ENCODE data around the gene PREX1. TPM values are rescaled to one million over a fixed set of nuclear protein-coding genes. Genes with fewer than 3 reads are reported as not detected.
"Not testable (repeated sequence)": the region's sequence is repeated elsewhere in the genome, so short reads cannot be mapped to it uniquely, and the experiment has no call there.

PREX1 gene
- total RNA-seq, 1 experiment from 2014 or later = 34.3 TPM

- H3K36me3 ChIP-seq = no peaks in the 10 kb centered on the region
- DNase-seq (ENCODE audit: low read depth in 1 of 2, low spot score in 2 of 2) = peak in 1 of 2 experiments; percentile 27
- H3K4me1 ChIP-seq (replicated peaks) = no peaks in the 10 kb centered on the region
- H3K27me3 ChIP-seq (replicated peaks) = peaks cover 35% of the 10 kb centered on the region
- no peaks in the 10 kb centered on the region for H3K9me3 ChIP-seq (replicated peaks)
- no peak overlapping the region for H3K4me3 ChIP-seq
- no peak overlapping the region for H3K27ac ChIP-seq
These were observed 227.3 kb downstream of the PREX1 start for GRCh38 chr20:48600470-48600945.

- Histone ChIP-seq H3K4me1 (replicated peaks) (no peaks in the 10 kb centered on the region), H3K27me3 (replicated peaks) (peaks cover 34% of the 10 kb centered on the region), H3K4me3 (no peak overlapping the region), H3K27ac (no peak overlapping the region), H3K36me3 (no peaks in the 10 kb centered on the region), H3K9me3 (replicated peaks) (no peaks in the 10 kb centered on the region)
- peak in 1 of 2 experiments; percentile 27 for DNase-seq (ENCODE audit: low read depth in 1 of 2, low spot score in 2 of 2)
These were observed 227.9 kb downstream of the PREX1 start for GRCh38 chr20:48599748-48600469.

- Histone ChIP-seq H3K27me3 (replicated peaks) (peaks cover 34% of the 10 kb centered on the region), H3K36me3 (no peaks in the 10 kb centered on the region), H3K4me3 (no peak overlapping the region), H3K9me3 (replicated peaks) (no peaks in the 10 kb centered on the region), H3K4me1 (replicated peaks) (no peaks in the 10 kb centered on the region), H3K27ac (no peak overlapping the region)
- no peak for DNase-seq (ENCODE audit: low read depth in 1 of 2, low spot score in 2 of 2)
These were observed 228.6 kb downstream of the PREX1 start for GRCh38 chr20:48599106-48599747.

GRCh38 chr20:48598303-48598941 lies 229.4 kb downstream of the PREX1 start:
- not testable (repeated sequence) for H3K4me1 ChIP-seq (replicated peaks); H3K27ac ChIP-seq; H3K36me3 ChIP-seq; H3K9me3 ChIP-seq (replicated peaks); H3K4me3 ChIP-seq
- peaks cover 40% of the 10 kb centered on the region for H3K27me3 ChIP-seq (replicated peaks)
- DNase-seq (ENCODE audit: low read depth in 1 of 2, low spot score in 2 of 2) = peak in 1 of 2 experiments; percentile 32

- Histone ChIP-seq H3K4me1 (replicated peaks) (no peaks in the 10 kb centered on the region), H3K9me3 (replicated peaks) (no peaks in the 10 kb centered on the region), H3K4me3 (no peak overlapping the region), H3K27ac (no peak overlapping the region), H3K36me3 (no peaks in the 10 kb centered on the region), H3K27me3 (replicated peaks) (peaks cover 34% of the 10 kb centered on the region)
- DNase-seq (ENCODE audit: low read depth in 1 of 2, low spot score in 2 of 2) = no peak
These were observed 230.1 kb downstream of the PREX1 start for GRCh38 chr20:48597521-48598302.

- Histone ChIP-seq H3K36me3 (no peaks in the 10 kb centered on the region), H3K4me1 (replicated peaks) (no peaks in the 10 kb centered on the region), H3K4me3 (no peak overlapping the region), H3K27ac (no peak overlapping the region), H3K9me3 (replicated peaks) (no peaks in the 10 kb centered on the region), H3K27me3 (replicated peaks) (peaks cover 21% of the 10 kb centered on the region)
- no peak for DNase-seq (ENCODE audit: low read depth in 1 of 2, low spot score in 2 of 2)
These were observed 231.4 kb downstream of the PREX1 start for GRCh38 chr20:48596334-48596898.

GRCh38 chr20:48595495-48596333 lies 232.1 kb downstream of the PREX1 start:
- Histone ChIP-seq H3K27me3 (replicated peaks) (peaks cover 19% of the 10 kb centered on the region), H3K27ac (no peak overlapping the region), H3K9me3 (replicated peaks) (no peaks in the 10 kb centered on the region), H3K36me3 (no peaks in the 10 kb centered on the region), H3K4me1 (replicated peaks) (no peaks in the 10 kb centered on the region), H3K4me3 (no peak overlapping the region)
- DNase-seq (ENCODE audit: low read depth in 1 of 2, low spot score in 2 of 2) = no peak

GRCh38 chr20:48594533-48594932 lies 233.3 kb downstream of the PREX1 start:
- no peaks in the 10 kb centered on the region for H3K4me1 ChIP-seq (replicated peaks)
- no peak overlapping the region for H3K27ac ChIP-seq
- no peak overlapping the region for H3K4me3 ChIP-seq
- DNase-seq (ENCODE audit: low read depth in 1 of 2, low spot score in 2 of 2) = no peak
- H3K9me3 ChIP-seq (replicated peaks) = no peaks in the 10 kb centered on the region
- H3K27me3 ChIP-seq (replicated peaks) = peaks cover 19% of the 10 kb centered on the region
- no peaks in the 10 kb centered on the region for H3K36me3 ChIP-seq

- no peaks in the 10 kb centered on the region for H3K9me3 ChIP-seq (replicated peaks)
- no peak overlapping the region for H3K4me3 ChIP-seq
- no peaks in the 10 kb centered on the region for H3K36me3 ChIP-seq
- peaks cover 19% of the 10 kb centered on the region for H3K27me3 ChIP-seq (replicated peaks)
- DNase-seq (ENCODE audit: low read depth in 1 of 2, low spot score in 2 of 2) = no peak
- no peaks in the 10 kb centered on the region for H3K4me1 ChIP-seq (replicated peaks)
- H3K27ac ChIP-seq = no peak overlapping the region
These were observed 235.5 kb downstream of the PREX1 start for GRCh38 chr20:48592107-48592940.

GRCh38 chr20:48586730-48587129 lies 241.1 kb downstream of the PREX1 start:
- Histone ChIP-seq H3K27me3 (replicated peaks) (peaks cover 9% of the 10 kb centered on the region), H3K4me3 (no peak overlapping the region), H3K36me3 (no peaks in the 10 kb centered on the region), H3K27ac (no peak overlapping the region), H3K4me1 (replicated peaks) (no peaks in the 10 kb centered on the region), H3K9me3 (replicated peaks) (no peaks in the 10 kb centered on the region)
- no peak for DNase-seq (ENCODE audit: low read depth in 1 of 2, low spot score in 2 of 2)

- DNase-seq (ENCODE audit: low read depth in 1 of 2, low spot score in 2 of 2) = no peak
- no peaks in the 10 kb centered on the region for H3K4me1 ChIP-seq (replicated peaks)
- H3K27ac ChIP-seq = no peak overlapping the region
- H3K9me3 ChIP-seq (replicated peaks) = no peaks in the 10 kb centered on the region
- H3K4me3 ChIP-seq = no peak overlapping the region
- peaks cover 9% of the 10 kb centered on the region for H3K27me3 ChIP-seq (replicated peaks)
- H3K36me3 ChIP-seq = no peaks in the 10 kb centered on the region
These were observed 242.5 kb downstream of the PREX1 start for GRCh38 chr20:48585061-48585870.

All from SJSA1 (cell line).